Mesenchymal stem cell (in vitro differentiated cells and primary cell): ENCODE data around the gene SOX6.
A peak's percentile ranks its signal among the peaks of the same experiment; 100 is the strongest.

Experiments
- DNase-seq: peaks from one replicate; pipeline ENCODE4 v3.0.0-alpha.2; 2013
- H2AFZ ChIP-seq: one replicate; pipeline ENCODE4 v1.6.1; 2013; ENCODE audit warnings: low read depth, mild to moderate bottlenecking, control low read depth, inconsistent platforms, low read length, moderate library complexity
- H2AK5ac ChIP-seq: 2 replicates; pipeline ENCODE4 v1.6.1; 2013; ENCODE audit warnings: low read length, moderate library complexity, mild to moderate bottlenecking, inconsistent platforms; ENCODE audit not compliant: severe bottlenecking
- H2BK120ac ChIP-seq: one replicate; pipeline ENCODE4 v1.6.1; 2013; ENCODE audit warnings: low read depth, mild to moderate bottlenecking, inconsistent platforms, low read length, moderate library complexity
- H2BK12ac ChIP-seq, 2 experiments: one replicate each; pipeline ENCODE4 v1.6.1; 2013; ENCODE audit warnings: inconsistent platforms in 2 of 2, low read length in 2 of 2, mild to moderate bottlenecking in 2 of 2, moderate library complexity in 2 of 2, control low read depth in 1 of 2
- H2BK15ac ChIP-seq: one replicate; pipeline ENCODE4 v1.6.1; 2013; ENCODE audit warnings: mild to moderate bottlenecking, low read depth, inconsistent platforms; ENCODE audit not compliant: poor library complexity, severe bottlenecking
- H2BK5ac ChIP-seq: 2 replicates; pipeline ENCODE4 v1.6.1; 2013; ENCODE audit warnings: low read depth, mild to moderate bottlenecking, low read length, control low read depth, inconsistent platforms; ENCODE audit not compliant: poor library complexity, severe bottlenecking
- H3K14ac ChIP-seq, 2 experiments: one replicate each; pipeline ENCODE4 v1.6.1; 2013; ENCODE audit warnings: inconsistent platforms in 2 of 2, low read length in 2 of 2, control low read depth in 1 of 2, mild to moderate bottlenecking in 1 of 2, moderate library complexity in 1 of 2
- H3K18ac ChIP-seq, 2 experiments: one replicate each; pipeline ENCODE4 v1.6.1; 2013; ENCODE audit warnings: inconsistent platforms in 2 of 2, low read length in 2 of 2, control low read depth in 1 of 2, low read depth in 1 of 2, mild to moderate bottlenecking in 1 of 2
- H3K23ac ChIP-seq, 2 experiments: one replicate each; pipeline ENCODE4 v1.6.1; 2013; ENCODE audit warnings: inconsistent platforms in 2 of 2, low read length in 2 of 2, mild to moderate bottlenecking in 2 of 2, moderate library complexity in 2 of 2, control low read depth in 1 of 2
- H3K27ac ChIP-seq: 2 replicates; pipeline ENCODE4 v1.5.1; 2013; ENCODE audit warnings: mild to moderate bottlenecking, moderate library complexity, low read length, control low read depth, inconsistent platforms; ENCODE audit not compliant: poor library complexity, severe bottlenecking
- H3K27me3 ChIP-seq, 2 experiments: 2 replicates each; pipeline versions ENCODE4 v1.6.1 to v1.7.0; 2013; ENCODE audit warnings: low read length in 2 of 2, mild to moderate bottlenecking in 2 of 2, moderate library complexity in 2 of 2, control low read depth in 1 of 2, inconsistent platforms in 1 of 2; ENCODE audit not compliant: control insufficient read depth in 1 of 2, insufficient read depth in 1 of 2
- H3K36me3 ChIP-seq, 2 experiments: 2 replicates each; pipeline versions ENCODE4 v1.6.1 to v1.7.0; 2013; ENCODE audit warnings: low read length in 2 of 2, control low read depth in 1 of 2, inconsistent platforms in 1 of 2, low read depth in 1 of 2, mild to moderate bottlenecking in 1 of 2; ENCODE audit not compliant: insufficient read depth in 2 of 2, control insufficient read depth in 1 of 2
- H3K4ac ChIP-seq, 2 experiments: one replicate each; pipeline ENCODE4 v1.6.1; 2013; ENCODE audit warnings: inconsistent platforms in 2 of 2, low read length in 2 of 2, mild to moderate bottlenecking in 2 of 2, moderate library complexity in 2 of 2, control low read depth in 1 of 2, low read depth in 1 of 2
- H3K4me1 ChIP-seq: 2 replicates; pipeline ENCODE4 v1.6.1; 2013; ENCODE audit warnings: low read depth, low read length, control low read depth; ENCODE audit not compliant: control insufficient read depth, insufficient read depth
- H3K4me2 ChIP-seq: 2 replicates; pipeline ENCODE4 v1.6.1; 2013; ENCODE audit warnings: low read length, mild to moderate bottlenecking, inconsistent platforms; ENCODE audit not compliant: poor library complexity, severe bottlenecking
- H3K4me3 ChIP-seq, 2 experiments: 2 replicates each; pipeline versions ENCODE4 v1.5.1 to v1.7.0; 2013; ENCODE audit warnings: low read length in 2 of 2, mild to moderate bottlenecking in 2 of 2, control low read depth in 1 of 2, low read depth in 1 of 2; ENCODE audit not compliant: insufficient read depth in 1 of 2
- H3K79me1 ChIP-seq: replicated peaks from 2 replicates; pipeline ENCODE4 v1.6.1; 2013; ENCODE audit warnings: mild to moderate bottlenecking, control low read depth, low read length, inconsistent platforms; ENCODE audit not compliant: poor library complexity, severe bottlenecking
- H3K9ac ChIP-seq: 2 replicates; pipeline ENCODE4 v1.7.0; 2013; ENCODE audit warnings: mild to moderate bottlenecking, low read length, moderate library complexity
- H3K9me3 ChIP-seq: 2 replicates; pipeline ENCODE4 v1.7.0; 2013; ENCODE audit warnings: mild to moderate bottlenecking, low read length; ENCODE audit not compliant: control insufficient read depth
- H4K8ac ChIP-seq: one replicate; pipeline ENCODE4 v1.6.1; 2013; ENCODE audit warnings: inconsistent platforms, mild to moderate bottlenecking, low read length, moderate library complexity
- H4K91ac ChIP-seq: one replicate; pipeline ENCODE4 v1.6.1; 2013; ENCODE audit warnings: mild to moderate bottlenecking, low read length, inconsistent platforms
- WGBS: methylation state at CpG from one replicate; pipeline ENCODE4 v1.1.7; 2013; ENCODE audit warnings: mixed read lengths; 5-methylcytosine and 5-hydroxymethylcytosine counted together

Gene SOX6

GRCh38 chr11:16356761-16357393, 531 bp upstream of the SOX6 start:
- no peak overlapping the region for H4K8ac ChIP-seq
- no peak overlapping the region for H2AK5ac ChIP-seq
- no peak overlapping the region for H3K4ac ChIP-seq
- no peaks in the 10 kb centered on the region for H3K36me3 ChIP-seq
- WGBS, result 87% methylated on average over 3 of the region's 3 CpGs
- H2BK15ac ChIP-seq, result no peak overlapping the region
- no peak overlapping the region for H2BK120ac ChIP-seq
- no peaks in the 10 kb centered on the region for H3K9me3 ChIP-seq
- H3K23ac ChIP-seq, result no peak overlapping the region
- no peak overlapping the region for H2BK5ac ChIP-seq
- H3K4me2 ChIP-seq, result no peak overlapping the region
- H3K4me3 ChIP-seq, result peak overlapping the region in 1 of 2 experiments; percentile 42
- no peak overlapping the region for H4K91ac ChIP-seq
- no peak overlapping the region for H2AFZ ChIP-seq
- H3K18ac ChIP-seq, result no peak overlapping the region
- peak; percentile 19 for DNase-seq
- H3K27ac ChIP-seq, result no peak overlapping the region
- H3K79me1 ChIP-seq, result peaks cover 13% of the 10 kb centered on the region
- no peaks in the 10 kb centered on the region for H3K27me3 ChIP-seq
- H3K14ac ChIP-seq, result no peak overlapping the region
- no peak overlapping the region for H3K9ac ChIP-seq
- no peak overlapping the region for H2BK12ac ChIP-seq
- no peaks in the 10 kb centered on the region for H3K4me1 ChIP-seq

- Histone ChIP-seq H3K27ac (no peak overlapping the region), H4K8ac (no peak overlapping the region), H3K79me1 (peaks cover 13% of the 10 kb centered on the region), H3K36me3 (no peaks in the 10 kb centered on the region), H2BK12ac (no peak overlapping the region), H3K9me3 (no peaks in the 10 kb centered on the region), H2BK120ac (no peak overlapping the region), H2AK5ac (no peak overlapping the region), H3K9ac (no peak overlapping the region), H3K4me3 (no peak overlapping the region), H3K4ac (no peak overlapping the region), H3K14ac (no peak overlapping the region), H3K4me1 (no peaks in the 10 kb centered on the region), H3K27me3 (no peaks in the 10 kb centered on the region), H2AFZ (no peak overlapping the region), H2BK15ac (no peak overlapping the region), H2BK5ac (no peak overlapping the region), H3K18ac (no peak overlapping the region), H3K23ac (no peak overlapping the region), H3K4me2 (no peak overlapping the region), H4K91ac (no peak overlapping the region)
- no peak for DNase-seq
Measured at GRCh38 chr11:16352707-16353106, 3.6 kb downstream of the SOX6 start.

- H3K23ac ChIP-seq, result no peak overlapping the region
- H3K18ac ChIP-seq, result no peak overlapping the region
- H3K9ac ChIP-seq, result no peak overlapping the region
- WGBS, result 90% methylated on average over 3 of the region's 5 CpGs
- H3K9me3 ChIP-seq, result no peaks in the 10 kb centered on the region
- no peak overlapping the region for H2AFZ ChIP-seq
- H2AK5ac ChIP-seq, result no peak overlapping the region
- H3K4me3 ChIP-seq, result no peak overlapping the region
- no peak for DNase-seq
- H4K8ac ChIP-seq, result no peak overlapping the region
- no peaks in the 10 kb centered on the region for H3K27me3 ChIP-seq
- no peak overlapping the region for H3K4ac ChIP-seq
- no peak overlapping the region for H2BK15ac ChIP-seq
- no peak overlapping the region for H2BK5ac ChIP-seq
- no peak overlapping the region for H3K14ac ChIP-seq
- H2BK12ac ChIP-seq, result no peak overlapping the region
- no peak overlapping the region for H3K27ac ChIP-seq
- no peak overlapping the region for H3K4me2 ChIP-seq
- H3K79me1 ChIP-seq, result peaks cover 15% of the 10 kb centered on the region
- no peaks in the 10 kb centered on the region for H3K36me3 ChIP-seq
- no peak overlapping the region for H4K91ac ChIP-seq
- no peaks in the 10 kb centered on the region for H3K4me1 ChIP-seq
- no peak overlapping the region for H2BK120ac ChIP-seq
Measured at GRCh38 chr11:16350125-16350524, 6.2 kb downstream of the SOX6 start.

GRCh38 chr11:16347928-16348685, 8.2 kb downstream of the SOX6 start:
- Histone ChIP-seq H2BK15ac (no peak overlapping the region), H3K27me3 (no peaks in the 10 kb centered on the region), H3K14ac (no peak overlapping the region), H2BK12ac (no peak overlapping the region), H3K4me2 (no peak overlapping the region), H3K4ac (no peak overlapping the region), H3K4me3 (peak overlapping the region in 1 of 2 experiments; percentile 6), H3K9ac (no peak overlapping the region), H2AFZ (no peak overlapping the region), H4K8ac (no peak overlapping the region), H3K79me1 (peaks cover 9% of the 10 kb centered on the region), H3K18ac (no peak overlapping the region), H2BK120ac (no peak overlapping the region), H3K36me3 (no peaks in the 10 kb centered on the region), H3K9me3 (no peaks in the 10 kb centered on the region), H3K4me1 (no peaks in the 10 kb centered on the region), H2BK5ac (no peak overlapping the region), H3K23ac (no peak overlapping the region), H3K27ac (no peak overlapping the region), H2AK5ac (no peak overlapping the region), H4K91ac (no peak overlapping the region)
- DNase-seq, result no peak
